IPS-20b (cell line): ENCODE measurements around the gene MRPS34.
A peak's percentile ranks its signal among the peaks of the same experiment; 100 is the strongest.

Experiments used
- H3K27ac ChIP-seq: one replicate; pipeline ENCODE4 v1.5.1; 2013; ENCODE audit warnings: low read length
- H3K27me3 ChIP-seq: 2 replicates; pipeline ENCODE4 v1.6.1; 2013; ENCODE audit warnings: mild to moderate bottlenecking, low read length, inconsistent platforms; ENCODE audit not compliant: insufficient read depth
- H3K36me3 ChIP-seq: 2 replicates; pipeline ENCODE4 v1.6.1; 2013; ENCODE audit warnings: low read depth, mild to moderate bottlenecking, inconsistent platforms, low read length, moderate library complexity; ENCODE audit not compliant: insufficient read depth
- H3K4me1 ChIP-seq: 2 replicates; pipeline ENCODE4 v1.6.1; 2013; ENCODE audit warnings: mild to moderate bottlenecking, control low read depth, inconsistent platforms, low read length, moderate library complexity; ENCODE audit not compliant: insufficient read depth
- H3K4me3 ChIP-seq: 2 replicates; pipeline ENCODE4 v1.5.1; 2013; ENCODE audit warnings: mild to moderate bottlenecking, low read length, inconsistent platforms
- H3K9ac ChIP-seq: 2 replicates; pipeline ENCODE4 v1.6.1; 2013; ENCODE audit warnings: low read depth, mild to moderate bottlenecking, inconsistent platforms, low read length, moderate library complexity
- H3K9me3 ChIP-seq: 2 replicates; pipeline ENCODE4 v1.6.1; 2013; ENCODE audit warnings: mild to moderate bottlenecking, low read depth, low read length, inconsistent platforms; ENCODE audit not compliant: insufficient read depth

Gene MRPS34

DNA sequence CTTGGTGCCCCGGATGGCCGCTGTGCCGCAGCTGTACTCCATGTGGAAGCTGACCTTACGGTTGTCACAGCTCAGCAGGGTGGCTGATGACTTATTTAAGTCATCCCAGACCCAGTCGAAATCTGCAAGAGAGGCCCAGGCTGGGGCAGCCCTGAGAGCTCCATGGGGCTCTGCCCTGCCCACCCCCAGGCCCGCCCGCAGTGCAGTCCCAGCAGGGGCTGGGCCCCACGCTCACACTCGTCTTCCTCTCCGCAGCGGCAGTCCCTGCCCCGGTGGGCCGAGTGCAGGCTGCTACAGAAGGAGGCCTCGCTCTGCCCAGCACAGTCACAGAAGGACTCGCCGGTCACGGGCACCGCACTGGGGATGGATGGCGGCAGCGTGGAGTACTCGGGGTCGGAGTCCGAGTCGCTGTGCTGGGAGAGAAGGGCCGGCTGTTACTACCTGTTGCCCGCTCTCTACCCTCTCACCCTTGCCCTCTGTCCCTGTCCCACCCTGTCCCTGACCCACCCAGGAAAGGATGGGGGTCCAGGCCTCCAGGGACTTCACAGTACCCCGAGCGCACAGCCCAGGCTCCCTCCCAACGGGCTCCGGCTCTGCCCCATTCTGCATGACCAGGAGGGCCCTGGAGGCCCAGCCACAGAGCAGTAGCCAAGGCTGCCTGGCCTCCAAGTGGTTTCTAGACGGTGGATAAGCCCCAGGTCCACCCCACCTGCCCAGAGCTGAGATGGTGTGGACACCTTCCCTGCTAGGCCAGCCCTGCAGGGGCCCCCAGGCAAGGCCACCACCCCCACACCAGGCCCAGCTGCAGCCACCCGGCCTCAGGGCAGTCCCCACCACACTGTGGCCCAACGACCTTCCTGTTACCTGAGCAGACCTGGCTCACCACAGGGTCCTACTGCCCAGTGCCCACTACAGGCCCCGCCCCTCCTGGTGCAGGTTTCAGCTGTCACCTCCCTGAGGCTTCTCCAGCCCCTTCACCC, 5.6 kb upstream of the MRPS34 start:
- Histone ChIP-seq H3K27me3 (no peaks in the 10 kb centered on the region), H3K4me1 (no peaks in the 10 kb centered on the region; the same call in 1 of the 2 replicates), H3K4me3 (no peak overlapping the region), H3K36me3 (peaks cover 29% of the 10 kb centered on the region; the same call in 1 of the 2 replicates), H3K9me3 (no peaks in the 10 kb centered on the region), H3K27ac (no peak overlapping the region), H3K9ac (no peak overlapping the region)

DNA sequence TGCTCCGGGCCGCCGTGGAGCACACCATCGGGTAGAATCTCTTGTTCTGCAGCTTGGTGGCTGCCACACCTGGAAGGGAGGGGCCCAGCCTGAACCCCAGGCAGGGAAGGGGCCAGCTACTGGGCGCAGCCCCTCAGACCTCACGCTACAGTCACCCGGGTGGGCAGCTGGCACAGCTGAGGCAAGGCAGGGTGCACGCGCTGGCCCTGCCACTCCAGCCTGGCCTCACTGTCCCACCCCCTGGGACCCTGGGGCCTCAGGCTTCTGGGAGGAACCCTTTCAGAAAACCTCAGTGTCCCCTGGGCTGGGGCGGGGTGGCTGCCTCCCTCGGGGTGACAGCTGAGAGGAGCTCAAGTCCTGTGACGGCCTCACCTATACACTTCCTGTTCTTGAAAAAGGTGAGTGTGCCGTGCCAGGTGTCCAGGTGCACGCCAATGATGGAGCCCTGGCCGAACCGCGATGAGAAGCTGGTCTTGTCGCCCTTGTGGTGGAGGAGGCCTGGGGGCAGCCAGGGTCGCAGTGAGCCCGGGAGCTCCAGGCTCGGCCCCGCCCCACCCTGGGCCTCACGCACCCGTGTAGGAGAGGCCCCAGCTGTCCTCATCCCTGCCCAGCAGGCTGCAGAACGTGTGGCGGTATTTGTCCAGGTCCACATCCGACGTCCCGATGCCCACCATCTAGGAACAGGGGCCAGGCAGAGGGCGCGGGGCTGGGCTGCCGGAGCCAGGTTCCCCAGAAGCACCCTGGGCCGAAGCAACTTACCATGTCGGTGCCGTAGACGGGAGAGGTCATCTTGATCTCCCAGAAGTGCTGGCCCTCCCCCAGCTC, 4.7 kb upstream of the MRPS34 start:
- Histone ChIP-seq H3K9me3 (no peaks in the 10 kb centered on the region), H3K27me3 (no peaks in the 10 kb centered on the region), H3K9ac (no peak overlapping the region), H3K4me1 (no peaks in the 10 kb centered on the region; the same call in 1 of the 2 replicates), H3K4me3 (no peak overlapping the region), H3K27ac (no peak overlapping the region), H3K36me3 (peaks cover 29% of the 10 kb centered on the region; the same call in 1 of the 2 replicates)

DNA sequence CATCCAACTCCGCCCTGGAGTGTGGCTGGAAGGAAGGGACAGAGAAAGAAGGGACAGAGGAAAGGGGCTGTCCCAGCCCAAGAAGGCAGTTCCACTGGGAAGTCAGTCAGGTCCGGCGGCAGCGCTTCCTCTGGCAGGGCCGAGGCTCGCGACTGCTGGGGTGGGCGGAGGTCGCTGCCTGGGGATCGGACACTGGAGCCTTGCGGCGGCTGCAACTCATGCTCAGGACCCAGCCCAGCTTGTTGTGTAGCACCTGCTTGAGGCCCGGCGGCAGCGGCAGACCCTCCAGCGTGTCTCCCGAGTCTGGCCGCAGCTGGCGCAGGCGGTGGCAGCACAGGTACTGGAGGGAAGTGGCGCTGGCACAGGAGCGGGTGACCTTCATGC, 4.0 kb upstream of the MRPS34 start:
- no peak overlapping the region for H3K9ac ChIP-seq
- H3K4me1 ChIP-seq: no peaks in the 10 kb centered on the region; the same call in 1 of the 2 replicates
- peaks cover 29% of the 10 kb centered on the region; the same call in 1 of the 2 replicates for H3K36me3 ChIP-seq
- no peak overlapping the region for H3K4me3 ChIP-seq
- H3K27me3 ChIP-seq: no peaks in the 10 kb centered on the region
- H3K27ac ChIP-seq: no peak overlapping the region
- no peaks in the 10 kb centered on the region for H3K9me3 ChIP-seq

DNA sequence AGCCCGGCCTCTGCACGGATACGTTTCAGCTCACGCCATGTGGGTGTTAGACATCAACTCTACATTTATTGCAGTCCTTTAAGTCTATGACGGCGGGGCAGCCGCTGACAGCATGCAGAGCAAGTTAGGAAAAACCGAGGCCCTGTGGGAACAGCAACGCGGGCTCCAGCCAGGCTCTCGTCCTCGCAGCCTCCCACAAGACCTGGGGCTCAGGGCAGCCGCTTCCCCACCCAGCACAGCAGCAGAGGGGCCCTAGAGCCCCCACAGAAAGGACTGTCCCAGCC, 3.7 kb upstream of the MRPS34 start:
- Histone ChIP-seq H3K36me3 (peaks cover 29% of the 10 kb centered on the region; the same call in 1 of the 2 replicates), H3K27me3 (no peaks in the 10 kb centered on the region), H3K9ac (no peak overlapping the region), H3K4me1 (no peaks in the 10 kb centered on the region; the same call in 1 of the 2 replicates), H3K4me3 (no peak overlapping the region), H3K27ac (no peak overlapping the region), H3K9me3 (no peaks in the 10 kb centered on the region)

DNA sequence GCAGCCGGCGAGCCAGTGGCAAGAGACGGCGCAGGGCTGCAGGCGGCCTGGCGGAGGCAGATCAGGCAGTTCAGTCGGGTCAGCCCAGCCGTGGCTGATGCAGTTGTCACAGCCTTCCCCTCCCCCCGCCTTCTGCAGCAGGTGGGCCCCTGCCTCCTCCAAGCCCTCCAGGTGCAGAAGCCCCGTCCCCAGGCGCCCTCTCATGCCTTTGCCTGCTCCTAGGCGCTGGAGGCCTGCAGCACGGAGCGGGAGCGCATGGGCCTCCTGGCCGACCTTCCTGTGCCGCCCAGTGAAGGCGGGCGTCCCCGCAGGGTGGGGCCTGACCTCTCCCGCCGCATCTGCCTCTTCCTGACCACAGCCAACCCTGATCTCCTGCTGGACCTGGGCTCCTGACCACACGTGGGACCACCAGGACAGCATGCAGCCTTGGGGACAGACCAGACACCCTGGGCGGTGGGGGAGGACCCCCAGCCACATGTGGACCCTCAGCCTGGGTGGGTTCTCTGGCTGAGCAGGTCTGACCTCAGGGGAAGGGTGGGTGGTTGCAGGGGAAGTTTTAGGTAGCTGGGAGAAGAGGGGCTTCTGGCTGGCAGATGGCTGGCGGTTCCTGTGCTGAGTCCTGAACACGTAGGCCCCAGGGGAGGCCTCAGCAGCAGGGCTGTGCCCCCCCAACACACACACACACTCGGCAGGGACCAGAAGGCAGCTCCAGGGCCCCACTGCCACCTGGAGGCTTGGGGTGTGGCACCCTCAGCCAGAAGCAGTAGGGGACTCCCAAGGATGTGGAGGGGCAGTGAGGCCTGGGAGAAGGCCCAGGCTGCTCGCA, 3.1 kb upstream of the MRPS34 start:
- Histone ChIP-seq H3K4me3 (no peak overlapping the region), H3K36me3 (peaks cover 29% of the 10 kb centered on the region; the same call in 1 of the 2 replicates), H3K27me3 (no peaks in the 10 kb centered on the region), H3K4me1 (no peaks in the 10 kb centered on the region; the same call in 1 of the 2 replicates), H3K9me3 (no peaks in the 10 kb centered on the region), H3K27ac (no peak overlapping the region), H3K9ac (no peak overlapping the region)

DNA sequence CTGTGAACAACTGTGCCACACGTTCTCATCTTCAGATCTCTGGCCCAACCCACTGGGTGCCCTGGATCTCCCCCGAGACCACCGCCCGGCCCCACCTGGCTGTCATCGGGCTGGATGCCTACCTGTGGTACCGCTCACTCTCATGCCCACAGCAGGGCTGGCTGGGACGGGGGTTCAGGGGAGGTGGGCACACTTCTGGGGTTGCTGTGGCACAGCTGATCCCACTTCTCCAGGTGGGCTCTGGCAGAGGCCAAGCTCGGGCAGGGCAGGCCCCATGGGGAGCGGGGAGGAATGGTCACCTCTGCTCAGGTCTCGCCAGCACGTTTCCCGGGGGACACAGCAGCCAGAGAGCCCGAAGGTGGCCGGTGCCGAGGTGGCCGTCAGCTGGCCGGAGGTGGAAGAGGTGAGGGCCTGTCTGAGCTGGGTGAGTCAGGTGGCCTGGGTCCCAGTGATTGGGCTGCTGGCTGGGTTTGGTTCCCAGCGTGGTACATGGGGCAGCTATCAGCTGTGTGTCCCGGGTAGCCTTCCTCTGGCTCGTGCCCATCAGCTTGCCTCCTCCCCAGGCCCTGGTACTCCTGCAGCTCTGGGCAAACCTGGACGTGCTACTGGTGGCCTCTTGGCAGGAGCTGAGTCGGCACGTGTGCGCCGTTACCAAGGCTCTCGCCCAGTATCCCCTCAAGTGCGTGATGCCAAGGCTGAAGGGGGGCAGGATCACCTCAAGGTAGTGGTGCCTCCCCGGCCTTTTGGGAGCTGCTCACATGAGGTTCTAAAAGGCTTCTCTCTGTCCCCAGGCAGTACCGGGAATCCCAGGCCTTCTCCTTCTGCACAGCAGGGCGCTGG, 2.3 kb upstream of the MRPS34 start:
- no peak overlapping the region for H3K27ac ChIP-seq
- no peak overlapping the region for H3K9ac ChIP-seq
- H3K27me3 ChIP-seq: no peaks in the 10 kb centered on the region

DNA sequence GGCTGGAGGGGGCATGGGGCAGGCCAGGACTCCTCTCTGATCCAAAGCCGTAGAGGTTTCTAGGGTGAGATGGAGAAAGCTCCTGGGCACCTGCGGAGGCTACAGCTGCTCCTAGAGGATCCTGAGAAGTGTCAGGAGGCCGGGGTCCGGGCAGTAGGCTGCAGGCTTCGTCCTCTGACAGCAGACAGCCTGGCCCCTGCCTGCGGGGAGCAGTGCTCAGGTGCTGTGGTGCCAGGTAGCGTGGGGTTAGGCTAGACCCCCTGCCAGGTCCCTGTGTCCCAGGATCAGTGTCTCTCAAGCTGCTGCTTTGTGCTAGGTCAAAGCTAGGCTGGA, 1.5 kb upstream of the MRPS34 start:
- Histone ChIP-seq H3K9me3 (no peaks in the 10 kb centered on the region), H3K27me3 (no peaks in the 10 kb centered on the region), H3K9ac (peak overlapping the region; percentile 96; the same call in 1 of the 2 replicates), H3K4me1 (no peaks in the 10 kb centered on the region; the same call in 1 of the 2 replicates), H3K36me3 (peaks cover 29% of the 10 kb centered on the region; the same call in 1 of the 2 replicates), H3K27ac (no peak overlapping the region), H3K4me3 (peak overlapping the region; percentile 94; the same call in 1 of the 2 replicates)

More for the DNA sequence above, 2.3 kb upstream of the MRPS34 start:
- H3K36me3 ChIP-seq: peaks cover 29% of the 10 kb centered on the region; the same call in 1 of the 2 replicates
- no peaks in the 10 kb centered on the region; the same call in 1 of the 2 replicates for H3K4me1 ChIP-seq
- no peaks in the 10 kb centered on the region for H3K9me3 ChIP-seq
- H3K4me3 ChIP-seq: no peak overlapping the region

DNA sequence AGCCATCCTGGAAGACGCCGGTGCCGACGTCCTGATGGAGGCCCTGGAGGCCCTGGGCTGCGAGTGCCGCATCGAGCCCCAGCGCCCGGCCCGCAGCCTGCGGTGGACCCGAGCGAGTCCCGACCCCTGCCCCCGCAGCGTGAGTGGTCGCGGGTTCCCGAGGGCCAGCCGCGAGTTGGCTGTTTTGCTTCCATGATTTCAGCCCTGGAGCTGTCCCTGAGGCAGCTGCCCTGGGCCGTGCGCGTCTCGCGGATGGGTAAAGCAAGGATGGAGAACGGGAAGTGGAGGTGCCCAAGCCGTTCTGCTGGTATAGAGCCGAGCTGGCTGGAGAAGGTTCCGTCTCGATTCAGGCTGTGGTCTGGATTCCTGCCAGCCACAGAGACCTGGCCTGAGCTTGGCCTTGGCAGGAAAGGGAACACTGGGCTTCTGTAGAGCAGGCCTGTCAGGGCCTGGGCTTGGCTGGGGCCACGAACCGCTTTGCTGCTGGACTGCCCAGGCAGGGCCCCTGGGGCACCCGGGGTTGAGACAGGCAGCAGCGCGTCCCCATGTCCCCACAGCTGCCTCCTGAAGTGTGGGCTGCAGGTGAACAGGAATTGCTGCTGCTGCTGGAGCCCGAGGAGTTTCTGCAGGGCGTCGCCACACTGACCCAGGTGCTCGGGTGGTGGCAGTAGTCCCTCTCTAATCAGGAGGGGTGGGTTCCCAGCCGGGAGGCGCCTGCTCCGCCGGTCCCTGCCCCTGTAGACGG, 941 bp upstream of the MRPS34 start:
- Histone ChIP-seq H3K27me3 (no peaks in the 10 kb centered on the region), H3K9me3 (no peaks in the 10 kb centered on the region), H3K4me3 (peak overlapping the region; percentile 94), H3K9ac (peak overlapping the region; percentile 96), H3K27ac (no peak overlapping the region), H3K4me1 (no peaks in the 10 kb centered on the region; the same call in 1 of the 2 replicates), H3K36me3 (peaks cover 29% of the 10 kb centered on the region; the same call in 1 of the 2 replicates)

DNA sequence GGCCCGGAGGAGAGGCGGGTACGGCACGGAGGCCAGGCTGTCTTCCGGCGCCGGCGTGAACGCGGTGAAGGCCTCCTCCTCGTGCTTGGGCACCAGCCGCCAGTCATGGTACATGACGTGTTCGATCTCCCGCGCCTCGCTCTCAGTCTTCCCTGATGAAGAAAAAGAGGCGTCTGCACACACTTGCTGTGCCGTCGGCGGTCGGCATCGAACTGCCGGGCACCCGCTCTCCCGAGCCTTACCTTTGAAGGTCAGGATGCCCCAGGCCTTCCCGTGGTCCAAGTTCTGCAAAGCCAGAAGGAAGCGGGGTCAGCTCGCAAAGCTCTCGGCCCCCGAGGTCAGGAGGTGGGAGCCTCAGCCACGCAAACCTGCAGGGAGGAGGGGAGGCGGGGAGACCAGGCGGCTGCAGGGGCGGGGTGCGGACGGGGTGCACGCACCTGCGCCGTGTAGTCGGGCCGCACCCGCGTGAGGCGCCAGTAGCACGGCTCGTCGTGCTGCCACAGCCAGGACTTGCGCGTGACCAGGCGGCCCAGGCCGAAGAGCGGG, 499 bp downstream of the MRPS34 start, which contains the start of gene EME2:
EME2 (plus strand) TSS at position 449 of the 546 bp plus-strand sequence. CDS start 418 bp downstream, outside the sequence.
- H3K9me3 ChIP-seq: no peaks in the 10 kb centered on the region
- H3K36me3 ChIP-seq: peaks cover 27% of the 10 kb centered on the region
- H3K4me1 ChIP-seq: no peaks in the 10 kb centered on the region; the same call in 1 of the 2 replicates
- H3K4me3 ChIP-seq: peak within 1 kb of the TSS; percentile 94
- no peaks in the 10 kb centered on the region for H3K27me3 ChIP-seq
- peak within 1 kb of the TSS; percentile 96 for H3K9ac ChIP-seq
- peak within 1 kb of the TSS; percentile 85 for H3K27ac ChIP-seq
